ENCODE measurements around the gene NCOA6. TPM values are rescaled to one million over a fixed set of nuclear protein-coding genes. Genes with fewer than 3 reads are reported as not detected.

The NCOA6 gene
- 7.0 and 17.9 TPM in 2 replicates for total RNA-seq

DNA sequence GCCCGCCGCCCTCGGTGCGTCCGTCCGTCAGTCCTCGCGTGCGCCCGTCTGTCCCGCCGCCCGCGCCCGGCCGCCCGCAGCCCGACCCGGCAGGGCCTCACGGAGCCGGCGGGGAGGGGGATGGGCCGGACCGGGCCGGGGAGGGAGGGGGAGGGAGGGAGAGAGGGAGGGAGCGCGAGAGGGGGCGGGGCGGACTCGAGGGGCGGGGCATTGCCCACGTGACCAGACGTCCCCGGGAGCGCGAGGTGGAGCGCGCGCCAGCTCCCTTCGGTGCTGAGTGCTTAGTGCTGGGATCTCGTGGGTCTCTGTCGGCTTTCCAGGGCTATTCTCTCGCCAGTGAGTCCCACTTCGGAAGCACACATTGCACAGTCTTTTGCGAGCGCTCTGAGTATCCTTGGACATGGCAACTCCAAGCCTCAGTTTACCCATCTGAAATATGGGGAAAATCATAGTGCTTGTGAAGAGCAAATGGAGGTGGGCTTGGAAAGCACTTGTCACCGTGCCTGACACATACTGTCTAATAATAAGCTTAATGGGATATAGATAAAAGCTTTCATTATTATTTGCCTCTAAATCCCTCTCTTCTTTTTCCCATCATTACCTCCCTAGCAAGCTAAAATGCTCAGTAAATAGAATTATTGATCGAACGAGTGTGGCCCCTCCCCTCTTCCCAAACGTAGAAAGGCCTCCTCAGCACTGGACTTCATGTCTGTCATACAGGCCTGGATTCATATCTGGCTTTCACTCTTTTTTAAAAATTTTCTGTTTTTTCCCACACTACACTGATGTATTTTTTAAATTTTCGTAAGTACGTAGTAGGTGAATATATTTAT is at the start of gene NCOA6:
Gene NCOA6, minus strand, starts transcription at position 122 of the 833 bp plus-strand sequence. CDS start 43,296 bp downstream, outside the sequence.

DNA sequence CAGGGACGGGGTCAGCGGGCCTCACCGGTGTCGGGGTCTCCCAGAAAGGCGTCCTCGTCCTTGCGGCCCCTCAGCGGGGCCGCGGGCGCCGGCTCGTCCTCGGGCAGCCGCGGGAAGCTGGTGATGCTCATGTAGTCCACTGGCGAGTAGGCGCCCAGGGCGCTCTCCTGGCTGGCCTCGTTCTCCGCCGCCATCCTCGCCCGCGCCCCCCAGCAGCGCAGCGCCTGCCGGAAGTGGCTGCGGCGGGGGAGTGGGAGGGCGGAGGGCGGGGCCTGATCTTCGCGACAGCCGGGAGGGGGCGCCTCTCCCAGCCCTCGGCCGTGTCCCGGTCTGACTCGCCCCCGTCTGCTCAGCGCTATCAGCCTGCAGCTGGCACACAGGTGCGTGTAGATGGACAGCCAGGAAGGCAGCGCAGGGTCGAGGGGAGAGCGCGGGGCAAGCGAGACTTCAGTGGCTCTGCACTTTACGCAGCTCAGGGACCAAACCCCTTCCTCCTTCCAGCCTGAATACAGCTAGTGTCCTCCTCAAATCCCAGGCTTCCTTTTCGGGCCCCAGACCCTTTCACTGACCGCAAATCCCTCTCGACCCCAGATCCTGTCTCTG is 47.3 kb upstream of the NCOA6 start, which contains the start of gene GGT7:
Gene GGT7, minus strand, starts transcription at position 235 of the 603 bp plus-strand sequence. Its CDS starts 41 bp downstream, at position 194.

DNA sequence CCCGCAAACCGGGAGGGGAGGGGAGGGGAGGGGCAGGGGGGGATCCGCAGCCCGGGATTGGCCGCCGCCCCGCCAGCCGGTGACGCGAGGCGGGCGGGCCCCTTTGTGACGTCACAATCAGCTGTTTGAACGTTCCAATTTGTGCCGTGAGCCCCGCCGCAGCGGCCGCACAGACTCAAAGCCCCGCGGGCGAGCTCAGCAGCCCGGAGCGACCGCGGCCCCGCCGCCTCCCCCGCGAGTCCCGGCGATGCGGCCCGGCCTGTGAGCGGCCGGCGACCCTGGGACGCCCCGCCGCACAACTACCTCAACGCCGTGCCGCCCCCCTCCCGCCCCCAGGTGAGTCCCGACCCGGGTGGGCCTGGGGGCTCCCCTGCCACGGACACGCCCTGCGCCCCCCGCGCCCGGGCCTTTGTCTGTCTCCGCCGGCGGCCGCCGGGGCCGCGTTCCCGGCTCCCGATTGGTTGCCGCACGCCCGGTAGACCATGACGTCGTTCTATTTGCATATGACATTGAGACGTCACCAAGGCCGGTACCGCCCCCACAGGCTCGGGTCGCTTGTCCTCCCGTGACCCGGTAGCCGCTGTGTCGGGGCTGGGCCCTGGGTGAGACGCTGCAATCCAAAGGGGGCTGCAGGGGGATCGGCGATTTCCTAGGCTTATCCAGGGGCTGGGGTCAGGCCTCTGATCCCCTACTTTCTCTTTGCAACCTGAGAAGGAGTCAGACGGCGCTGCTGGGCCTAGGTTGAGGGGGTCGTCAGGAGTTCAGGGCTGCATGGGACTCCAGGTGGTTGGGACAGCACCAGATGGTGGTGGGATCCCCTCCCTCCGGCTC is 121.1 kb downstream of the NCOA6 start, which contains the start of gene TP53INP2:
Gene TP53INP2, plus strand, starts transcription at position 168 of the 831 bp plus-strand sequence. CDS start 4,396 bp downstream, outside the sequence.

DNA sequence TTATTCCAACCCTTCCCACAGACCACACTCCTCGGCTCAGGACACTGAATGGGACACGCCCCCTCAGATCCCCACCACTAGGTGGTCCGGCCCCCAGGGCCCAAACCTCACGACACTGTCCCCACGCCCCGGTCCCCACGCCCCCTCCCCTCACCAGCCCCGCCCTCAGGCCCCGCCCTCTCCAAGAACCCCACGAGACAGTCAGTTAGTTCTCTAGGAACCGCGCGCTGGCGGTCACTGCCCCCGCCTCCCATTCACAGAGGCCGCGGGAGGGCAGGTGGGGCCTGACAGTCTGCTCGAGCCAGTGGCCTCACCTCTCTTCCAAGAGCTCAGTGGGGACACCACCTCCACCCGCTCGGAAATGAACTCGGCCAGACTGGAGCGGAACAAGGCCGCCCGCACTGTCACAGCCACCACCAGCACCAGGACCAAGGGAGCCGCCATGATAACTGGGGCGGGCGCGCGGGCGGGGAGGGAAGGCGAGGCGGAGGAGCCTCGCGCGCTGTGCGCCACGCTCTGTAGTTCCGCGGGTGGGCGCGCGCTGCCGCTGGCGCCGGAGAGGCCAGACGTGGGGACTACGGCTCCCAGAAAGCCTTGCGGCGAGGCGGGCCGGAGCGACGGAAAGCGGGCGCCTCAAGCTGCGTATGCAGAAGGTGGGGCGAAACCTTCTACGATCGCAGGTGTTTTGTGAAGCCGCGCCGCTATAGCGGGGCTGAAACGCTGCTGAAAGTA is 148.6 kb downstream of the NCOA6 start, which contains the start of gene PIGU:
Gene PIGU, minus strand, starts transcription at position 451 of the 732 bp plus-strand sequence. Its CDS starts 7 bp downstream, at position 444.

Other genes with a start within 250 kb of the NCOA6 start
- gene PIGU, start 148.6 kb downstream of the NCOA6 start, total RNA-seq = 13.0 and 15.5 TPM in 2 replicates
- gene TP53INP2, start 121.3 kb downstream of the NCOA6 start, total RNA-seq = 6.9 and 18.0 TPM in 2 replicates
- gene GGT7, start 47.2 kb upstream of the NCOA6 start, total RNA-seq = 17.1 and 24.0 TPM in 2 replicates
- 30.8 and 97.2 TPM in 2 replicates for gene ACSS2, start 51.0 kb upstream of the NCOA6 start, total RNA-seq
- 29.9 and 69.7 TPM in 2 replicates for gene GSS, start 130.2 kb upstream of the NCOA6 start, total RNA-seq
- gene MYH7B, start 130.2 kb upstream of the NCOA6 start, total RNA-seq = not detected in 2 replicates